IMR-90 (cell line): ENCODE data around the gene FNDC3B. TPM values are rescaled to one million over a fixed set of nuclear protein-coding genes. Genes with fewer than 3 reads are reported as not detected.
"Not testable (repeated sequence)": the region's sequence is repeated elsewhere in the genome, so short reads cannot be mapped to it uniquely, and the experiment has no call there.

Experiments used
- ATAC-seq: fragments of 200-7000 bp; cut with Tn5 transposase; 2 replicates; pipeline ENCODE4 v1.9.1; 2020; ENCODE audit warnings: low read depth, mild to moderate bottlenecking, moderate library complexity
- BruUV-seq: library from RNA; stranded (reverse); fragments of 400-500 nt; replicated peaks from 2 replicates; lab custom pipeline; 2021; lab: Mats Ljungman, UMichigan
- CTCF ChIA-PET: fragments of 300-600 bp; formaldehyde crosslinking; extraction: SDS; loops from one replicate; lab custom pipeline; 2021; ENCODE audit warnings: antibody characterized with exemption; lab: Yijun Ruan, JAX
- POLR2A ChIA-PET: fragments of 300-600 bp; sonication (Branson Sonifier 250); formaldehyde crosslinking; loops from one replicate; lab custom pipeline; 2022; ENCODE audit warnings: antibody characterized with exemption; ENCODE audit not compliant: unreplicated experiment; lab: Charles Lee
- DNase-seq: peaks from one replicate; pipeline ENCODE4 v3.0.0; 2013
- H2AFZ ChIP-seq: replicated peaks from 2 replicates; pipeline ENCODE3; 2013; ENCODE audit warnings: low read length, mild to moderate bottlenecking; ENCODE audit not compliant: poor library complexity
- H2AK5ac ChIP-seq: 2 replicates; pipeline ENCODE4 v1.6.1; 2013; ENCODE audit warnings: low read depth, low read length, inconsistent platforms
- H2AK9ac ChIP-seq: replicated peaks from 2 replicates; pipeline ENCODE3; 2013; ENCODE audit warnings: mild to moderate bottlenecking, low read depth, low read length, moderate library complexity; ENCODE audit not compliant: poor library complexity
- H2BK120ac ChIP-seq: 2 replicates; pipeline ENCODE4 v1.6.1; 2013; ENCODE audit warnings: low read depth, low read length, inconsistent platforms
- H2BK15ac ChIP-seq: 3 replicates; pipeline ENCODE4 v1.6.1; 2013; ENCODE audit warnings: low read depth, low read length, inconsistent platforms
- H2BK20ac ChIP-seq: 2 replicates; pipeline ENCODE4 v1.6.1; 2013; ENCODE audit warnings: low read depth, mild to moderate bottlenecking, inconsistent platforms, low read length, moderate library complexity
- H2BK5ac ChIP-seq: 2 replicates; pipeline ENCODE4 v1.6.1; 2013; ENCODE audit warnings: mild to moderate bottlenecking, low read depth, low read length, inconsistent platforms; ENCODE audit not compliant: poor library complexity, severe bottlenecking
- H3K14ac ChIP-seq: replicated peaks from 2 replicates; pipeline ENCODE4 v1.6.1; 2013; ENCODE audit warnings: low read depth, low read length, inconsistent platforms
- H3K18ac ChIP-seq: 2 replicates; pipeline ENCODE4 v1.6.1; 2013; ENCODE audit warnings: low read depth, low read length, control low read depth
- H3K23ac ChIP-seq: 2 replicates; pipeline ENCODE4 v1.6.1; 2013; ENCODE audit warnings: low read depth, low read length, inconsistent platforms
- H3K27ac ChIP-seq: 2 replicates; pipeline ENCODE4 v1.5.1; 2013; ENCODE audit warnings: mild to moderate bottlenecking, control low read depth, low read length; ENCODE audit not compliant: insufficient read depth
- H3K27me3 ChIP-seq: 2 replicates; pipeline ENCODE4 v1.6.1; 2013; ENCODE audit warnings: low read length; ENCODE audit not compliant: control insufficient read depth, insufficient read depth
- H3K36me3 ChIP-seq: 2 replicates; pipeline ENCODE4 v1.6.1; 2013; ENCODE audit warnings: low read length, mixed read lengths; ENCODE audit not compliant: control insufficient read depth, insufficient read depth
- H3K4ac ChIP-seq: 2 replicates; pipeline ENCODE4 v1.6.1; 2013; ENCODE audit warnings: low read depth, low read length, inconsistent platforms
- H3K4me1 ChIP-seq: 2 replicates; pipeline ENCODE4 v1.6.1; 2013; ENCODE audit warnings: low read length, mixed read lengths; ENCODE audit not compliant: control insufficient read depth, insufficient read depth
- H3K4me2 ChIP-seq: 2 replicates; pipeline ENCODE4 v1.6.1; 2013; ENCODE audit warnings: low read depth, mild to moderate bottlenecking, control low read depth, low read length, moderate library complexity
- H3K4me3 ChIP-seq: 2 replicates; pipeline ENCODE4 v1.5.1; 2013; ENCODE audit warnings: low read depth, mild to moderate bottlenecking, control low read depth, low read length, moderate library complexity; ENCODE audit not compliant: insufficient read depth
- H3K56ac ChIP-seq: 2 replicates; pipeline ENCODE4 v1.6.1; 2013; ENCODE audit warnings: low read length, inconsistent platforms; ENCODE audit not compliant: insufficient read depth; ENCODE audit errors: extremely low read depth
- H3K79me1 ChIP-seq, 2 experiments: 2 replicates each; pipeline ENCODE4 v1.6.1; 2013; ENCODE audit warnings: low read length in 2 of 2, inconsistent platforms in 1 of 2, low read depth in 1 of 2
- H3K9ac ChIP-seq: 2 replicates; pipeline ENCODE4 v1.6.1; 2013; ENCODE audit warnings: low read depth, low read length, control low read depth
- H3K9me1 ChIP-seq: 2 replicates; pipeline ENCODE4 v1.6.1; 2013; ENCODE audit warnings: low read length, inconsistent platforms; ENCODE audit not compliant: insufficient read depth
- H3K9me3 ChIP-seq: 2 replicates; pipeline ENCODE4 v1.6.1; 2013; ENCODE audit warnings: low read length; ENCODE audit not compliant: control insufficient read depth, insufficient read depth
- H4K20me1 ChIP-seq: 2 replicates; pipeline ENCODE4 v1.6.1; 2013; ENCODE audit warnings: low read length, inconsistent platforms; ENCODE audit not compliant: insufficient read depth
- H4K5ac ChIP-seq: 2 replicates; pipeline ENCODE4 v1.6.1; 2013; ENCODE audit warnings: mild to moderate bottlenecking, low read depth, low read length, control low read depth
- H4K8ac ChIP-seq, 2 experiments: 2 replicates each; pipeline ENCODE4 v1.6.1; 2013; ENCODE audit warnings: low read depth in 2 of 2, low read length in 2 of 2, control low read depth in 1 of 2, inconsistent platforms in 1 of 2
- H4K91ac ChIP-seq: 2 replicates; pipeline ENCODE4 v1.6.1; 2013; ENCODE audit warnings: low read depth, low read length, inconsistent platforms; ENCODE audit not compliant: insufficient read depth
- WGBS, 2 experiments: methylation state at CpG; one replicate each; pipeline versions ENCODE4 v1.1.5 to v1.1.7; 2013; ENCODE audit warnings: missing lambda C conversion rate in 2 of 2; ENCODE audit not compliant: insufficient read length in 1 of 2; ENCODE audit errors: extremely low coverage in 2 of 2; 5-methylcytosine and 5-hydroxymethylcytosine counted together
- dilution Hi-C: fragments of 300-500 bp; cut with HindIII; formaldehyde crosslinking; loops from one replicate; pipeline ENCODE4 v1.14.3; 2018; ENCODE audit warnings: low sequenced_read_pairs; ENCODE audit not compliant: unreplicated experiment
- in situ Hi-C: fragments of 300-500 bp; cut with MboI; formaldehyde crosslinking; loops from 3 replicates; pipeline ENCODE4 v1.14.3; 2019; ENCODE audit warnings: low sequenced_read_pairs, inconsistent platforms, mixed read lengths
- intact Hi-C: fragments of 100-400 bp; cut with micrococcal nuclease; formaldehyde crosslinking; loops from 2 replicates; pipeline ENCODE4 v1.10.0; 2022
- polyA plus RNA-seq, 3 experiments: library from polyadenylated mRNA; depleted of rRNA; stranded (reverse); fragments of >200 nt; gene quantifications; 2 replicates each; pipeline ENCODE4 v1.2.3, GENCODE V29; 2012; ENCODE audit warnings: low replicate concordance in 1 of 3
- total RNA-seq: library from RNA; depleted of rRNA; stranded (reverse); fragments of >200 nt; gene quantifications from 2 replicates; pipeline ENCODE4 v1.2.3, GENCODE V29; 2012

Gene FNDC3B
- total and polyA plus RNA-seq, 2 of the 4 experiments (the other 2 are of a cell fraction) = 23.9 to 150 TPM

DNA sequence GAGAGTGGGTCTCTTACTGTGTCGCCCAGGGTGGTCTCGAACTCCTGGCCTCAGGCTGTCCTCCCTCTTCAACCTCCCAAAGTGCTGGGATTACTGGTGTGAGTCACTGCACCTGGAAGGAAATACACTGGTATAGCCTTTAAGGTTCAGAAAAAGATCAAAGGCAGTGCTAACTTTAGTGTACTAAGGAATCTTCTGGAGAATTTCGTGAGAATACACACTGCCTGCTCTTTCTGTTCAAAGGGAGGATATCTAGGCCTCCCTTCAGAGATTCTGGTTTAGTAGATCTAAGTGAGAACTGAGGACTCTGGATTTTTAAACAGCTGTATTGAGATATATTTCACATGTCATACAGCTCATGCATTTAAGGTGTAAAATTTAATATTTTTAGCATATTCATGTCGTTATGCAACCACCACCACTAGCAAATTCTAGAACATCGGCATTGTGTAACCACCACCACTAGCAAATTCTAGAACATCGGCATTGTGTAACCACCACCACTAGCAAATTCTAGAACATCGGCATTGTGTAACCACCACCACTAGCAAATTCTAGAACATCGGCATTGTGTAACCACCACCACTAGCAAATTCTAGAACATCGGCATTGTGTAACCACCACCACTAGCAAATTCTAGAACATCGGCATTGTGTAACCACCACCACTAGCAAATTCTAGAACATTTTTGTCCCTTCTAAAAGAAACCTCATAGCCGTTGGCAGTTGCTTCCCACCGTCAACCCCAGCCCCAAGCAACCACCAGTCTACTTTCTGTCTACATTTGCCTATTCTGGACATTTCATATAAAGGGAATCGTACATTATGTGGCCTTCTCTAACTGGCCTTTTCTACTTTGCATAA is 54.4 kb downstream of the FNDC3B start:
- H2BK15ac ChIP-seq, H4K91ac ChIP-seq, H3K27me3 ChIP-seq, H2AK5ac ChIP-seq, H3K56ac ChIP-seq, H3K9me3 ChIP-seq, POLR2A ChIA-PET, H3K18ac ChIP-seq, H3K14ac ChIP-seq, H4K5ac ChIP-seq, H3K9ac ChIP-seq, DNase-seq, H2AK9ac ChIP-seq, H2AFZ ChIP-seq, CTCF ChIA-PET, H2BK5ac ChIP-seq, BruUV-seq, dilution Hi-C loops, H3K27ac ChIP-seq, in situ Hi-C loops, H3K4me2 ChIP-seq, H3K9me1 ChIP-seq, H2BK120ac ChIP-seq, H3K4me3 ChIP-seq, H4K8ac ChIP-seq, intact Hi-C loops, ATAC-seq, H3K36me3 ChIP-seq, H2BK20ac ChIP-seq, H3K23ac ChIP-seq, H3K4ac ChIP-seq: not testable (repeated sequence)
- Histone ChIP-seq H3K4me1 (peaks cover 11% of the 10 kb centered on the region), H4K20me1 (peaks cover 87% of the 10 kb centered on the region), H3K79me1 (peaks cover 29 to 79% of the 10 kb centered on the region in 2 experiments)
- WGBS, 2 experiments = 100% methylated on average over 1 of the region's 13 CpGs; no CpG with 5 or more reads in 1 of the 2 experiments
